Stomach (tissue), 9 donors: Measurements from ENCODE around the gene ZNF597. TPM values are rescaled to one million over a fixed set of nuclear protein-coding genes. Genes with fewer than 3 reads are reported as not detected.
A peak's percentile ranks its signal among the peaks of the same experiment; 100 is the strongest.

ENCODE experiments used
- DNase-seq, 2 donors: peaks; one replicate each; pipeline versions ENCODE4 v3.0.0 to v3.0.0-alpha.2; 2013 to 2019
- H3K27ac ChIP-seq, 5 donors: fragments of 200-600 bp in 4 of 5; sonication (generic) in 4 of 5; one replicate each; pipeline ENCODE4 v1.5.1; 2013 to 2019; ENCODE audit warnings: mild to moderate bottlenecking in 1 of 5, moderate library complexity in 1 of 5
- H3K27me3 ChIP-seq, 3 donors: fragments of 200-600 bp; sonication (generic); one replicate each; pipeline ENCODE4 v1.5.1; 2017 to 2019; ENCODE audit warnings: mixed run types in 1 of 3
- H3K36me3 ChIP-seq, 4 donors: fragments of 200-600 bp; sonication (generic); 1 replicate in 3 of 4; 2 replicates in 1 of 4; pipeline ENCODE4 v1.5.1; 2016 to 2019
- H3K4me1 ChIP-seq, 4 donors: fragments of 200-600 bp; sonication (generic); one replicate each; pipeline ENCODE4 v1.5.1; 2016 to 2019
- H3K4me3 ChIP-seq, 4 donors: fragments of 200-600 bp; sonication (generic) in 3 of 4; one replicate each; pipeline ENCODE4 v1.5.1; 2016 to 2019; ENCODE audit warnings: mild to moderate bottlenecking in 1 of 4
- H3K9me3 ChIP-seq, 4 donors: fragments of 200-600 bp; sonication (generic); one replicate each; pipeline ENCODE4 v1.5.1; 2016 to 2019
- CTCF ChIP-seq, 7 experiments: fragments of 450-650 bp in 4 of 7; fragments of 200-600 bp in 3 of 7; sonication (generic) in 3 of 7; IDR thresholded peaks; one replicate each; pipeline ENCODE4 v1.5.1; 2016 to 2019; ENCODE audit warnings: antibody characterized with exemption in 7 of 7, control low read depth in 2 of 7, mild to moderate bottlenecking in 1 of 7
- EP300 ChIP-seq: sonication (generic); formaldehyde crosslinking; IDR thresholded peaks from one replicate; pipeline ENCODE4 v1.6.1; 2017; ENCODE audit warnings: antibody characterized with exemption
- POLR2A ChIP-seq, 4 donors: fragments of 450-650 bp; IDR thresholded peaks; one replicate each; pipeline ENCODE4 v1.6.1; 2016; ENCODE audit warnings: antibody characterized with exemption in 4 of 4, control low read depth in 2 of 4, mild to moderate bottlenecking in 1 of 4, moderate library complexity in 1 of 4
- POLR2AphosphoS5 ChIP-seq, 3 donors: sonication (generic); formaldehyde crosslinking; IDR thresholded peaks; one replicate each; pipeline ENCODE4 v1.6.1; 2016; ENCODE audit warnings: antibody characterized with exemption in 3 of 3
- WGBS, 5 donors: extraction: QIAGEN DNeasy Blood & Tissue Kit in 3 of 5; methylation state at CpG; one replicate each; pipeline versions ENCODE4 v1.1.5 to v1.1.7; 2013 to 2018; 5-methylcytosine and 5-hydroxymethylcytosine counted together
- intact Hi-C: fragments of 100-400 bp; cut with DNase I; formaldehyde crosslinking; loops from one replicate; pipeline ENCODE4 v1.15.1; 2023; ENCODE audit warnings: low total_unique reads
- polyA plus RNA-seq, 3 donors: library from polyadenylated mRNA; stranded (reverse); fragments of 200-250 nt; gene quantifications; one replicate each; pipeline ENCODE4 v1.2.3, GENCODE V29; 2013
- total RNA-seq, 5 donors: library from RNA; depleted of rRNA; stranded (reverse); fragments of >200 nt; gene quantifications; one replicate each; pipeline versions ENCODE4 v1.1.0 to v1.2.3, GENCODE V29; 2014 to 2016
- donor health status: healthy with polysubstance abuse.
- donor health status: Bipolar disorder and iron deficiency.
- donor health status: healthy.

ZNF597 gene
- total and polyA plus RNA-seq, 8 donors, result 0.45 to 2.2 (median 0.78) TPM; not detected in 1

- Histone ChIP-seq H3K36me3 (peaks cover 0 to 20% (median 11%) of the 10 kb centered on the region in 4 donors), H3K9me3 (no peaks in the 10 kb centered on the region), H3K27me3 (no peaks in the 10 kb centered on the region), H3K27ac (no peak overlapping the region), H3K4me1 (peaks cover 23 to 32% (median 25%) of the 10 kb centered on the region in 4 donors), H3K4me3 (no peak overlapping the region)
- TF ChIP-seq POLR2AphosphoS5 (IDR thresholded peaks at IDR 0.05) (no peak), POLR2A (IDR thresholded peaks at IDR 0.05) (no peak), EP300 (no peak), CTCF (IDR thresholded peaks at IDR 0.05) (no peak)
- DNase-seq, result no peak
- WGBS, 5 donors, result 79 to 84% (median 81%) methylated on average over 10 of the region's 10 CpGs
- intact Hi-C loops, result no loop called here
These were observed 11.4 kb upstream of the ZNF597 start for GRCh38 chr16:3454631-3455147.

DNA sequence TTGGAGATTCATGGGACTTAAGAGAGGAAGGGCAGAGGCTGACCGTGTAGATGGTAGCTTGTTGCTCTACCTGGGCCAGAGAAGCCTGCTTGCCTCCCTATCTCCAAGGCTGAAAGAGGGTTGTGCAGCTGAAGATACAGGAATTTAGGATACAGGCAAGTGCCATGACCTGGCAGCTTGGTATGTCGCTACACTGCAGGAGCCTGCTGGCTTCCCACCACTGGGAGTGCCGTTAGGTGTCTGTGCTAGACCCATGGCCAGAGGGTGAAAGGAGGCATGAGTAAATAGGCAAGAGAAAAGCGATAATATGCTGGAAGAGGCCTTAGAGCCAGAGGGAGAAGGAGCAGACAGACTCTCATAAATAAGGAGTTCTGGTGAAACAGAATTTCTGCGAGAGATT is 10.8 kb upstream of the ZNF597 start:
- peaks cover 0 to 26% (median 17%) of the 10 kb centered on the region in 4 donors for H3K36me3 ChIP-seq
- 81 to 90% (median 86%) methylated on average over 5 of the region's 5 CpGs for WGBS, 5 donors
- no peaks in the 10 kb centered on the region for H3K27me3 ChIP-seq
- H3K27ac ChIP-seq, result no peak overlapping the region
- H3K4me1 ChIP-seq, result peaks cover 17 to 26% (median 19%) of the 10 kb centered on the region in 4 donors
- peak in 1 of 2 donors; percentile 14 for DNase-seq
- intact Hi-C loops, result no loop called here
- no peak overlapping the region for H3K4me3 ChIP-seq
- no peaks in the 10 kb centered on the region for H3K9me3 ChIP-seq
- TF ChIP-seq POLR2A (IDR thresholded peaks at IDR 0.05) (no peak), POLR2AphosphoS5 (IDR thresholded peaks at IDR 0.05) (no peak), EP300 (no peak), CTCF (IDR thresholded peaks at IDR 0.05) (no peak)

GRCh38 chr16:3444032-3444388 is 706 bp upstream of the ZNF597 start:
- H3K4me1 ChIP-seq, result peaks cover 8 to 18% (median 16%) of the 10 kb centered on the region in 4 donors
- peak overlapping the region; percentile 53 to 81 (median 69) for H3K4me3 ChIP-seq
- H3K27me3 ChIP-seq, result no peaks in the 10 kb centered on the region
- TF ChIP-seq POLR2A (IDR thresholded peaks at IDR 0.05) (no peak), EP300 (no peak), POLR2AphosphoS5 (IDR thresholded peaks at IDR 0.05) (peak in 1 of 3 donors; percentile 19), CTCF (IDR thresholded peaks at IDR 0.05) (peak in 1 of 7 experiments; percentile 21)
- peaks cover 0 to 45% (median 38%) of the 10 kb centered on the region in 4 donors for H3K36me3 ChIP-seq
- 34 to 66% (median 42%) methylated on average over 5 to 10 of the region's 10 CpGs for WGBS, 5 donors
- peak overlapping the region; percentile 21 to 83 (median 80) for H3K27ac ChIP-seq
- intact Hi-C loops, result no loop called here
- H3K9me3 ChIP-seq, result peaks cover 2 to 18% (median 9%) of the 10 kb centered on the region in 4 donors
- peak; percentile 36 to 66 for DNase-seq

DNA sequence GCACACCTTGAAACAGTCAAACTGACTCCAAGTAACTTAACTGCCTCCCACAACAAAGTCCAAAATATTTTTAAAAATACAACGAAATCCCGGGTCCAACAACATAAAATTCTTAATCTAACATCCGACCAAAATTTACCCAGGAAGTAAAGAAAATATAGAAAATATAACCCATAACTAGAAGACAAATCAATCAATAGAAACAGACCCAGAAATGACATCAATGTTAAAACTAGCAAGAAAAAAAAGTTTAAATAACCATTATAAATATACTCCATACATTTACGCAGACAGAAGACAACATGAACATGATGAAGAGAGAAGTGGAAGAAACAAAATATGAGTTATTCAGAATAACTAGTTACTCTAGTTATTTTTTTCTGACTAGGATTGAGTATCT is 3.7 kb downstream of the ZNF597 start:
- H3K27ac ChIP-seq, result no peak overlapping the region
- no peak for DNase-seq
- H3K36me3 ChIP-seq, result peaks cover 0 to 53% (median 42%) of the 10 kb centered on the region in 4 donors
- peaks cover 4 to 14% (median 12%) of the 10 kb centered on the region in 4 donors for H3K4me1 ChIP-seq
- TF ChIP-seq EP300, result no peak
- TF ChIP-seq POLR2AphosphoS5 (IDR thresholded peaks at IDR 0.05), result no peak
- no peak for TF ChIP-seq CTCF (IDR thresholded peaks at IDR 0.05)
- no peak for TF ChIP-seq POLR2A (IDR thresholded peaks at IDR 0.05)
- peaks cover 2 to 20% (median 13%) of the 10 kb centered on the region in 4 donors for H3K9me3 ChIP-seq
- WGBS, 5 donors, result 75 to 93% (median 90%) methylated on average over 4 of the region's 4 CpGs
- intact Hi-C loops, result no loop called here
- peaks cover 0 to 4% (median 0%) of the 10 kb centered on the region in 3 donors for H3K27me3 ChIP-seq
- no peak overlapping the region for H3K4me3 ChIP-seq
